ENCODE measurements around the gene FKBP2.

FKBP2 gene

GRCh38 chr11:64234647-64235379 is 6.1 kb upstream of the FKBP2 start:
- DNase-seq = peak; percentile 37

DNA sequence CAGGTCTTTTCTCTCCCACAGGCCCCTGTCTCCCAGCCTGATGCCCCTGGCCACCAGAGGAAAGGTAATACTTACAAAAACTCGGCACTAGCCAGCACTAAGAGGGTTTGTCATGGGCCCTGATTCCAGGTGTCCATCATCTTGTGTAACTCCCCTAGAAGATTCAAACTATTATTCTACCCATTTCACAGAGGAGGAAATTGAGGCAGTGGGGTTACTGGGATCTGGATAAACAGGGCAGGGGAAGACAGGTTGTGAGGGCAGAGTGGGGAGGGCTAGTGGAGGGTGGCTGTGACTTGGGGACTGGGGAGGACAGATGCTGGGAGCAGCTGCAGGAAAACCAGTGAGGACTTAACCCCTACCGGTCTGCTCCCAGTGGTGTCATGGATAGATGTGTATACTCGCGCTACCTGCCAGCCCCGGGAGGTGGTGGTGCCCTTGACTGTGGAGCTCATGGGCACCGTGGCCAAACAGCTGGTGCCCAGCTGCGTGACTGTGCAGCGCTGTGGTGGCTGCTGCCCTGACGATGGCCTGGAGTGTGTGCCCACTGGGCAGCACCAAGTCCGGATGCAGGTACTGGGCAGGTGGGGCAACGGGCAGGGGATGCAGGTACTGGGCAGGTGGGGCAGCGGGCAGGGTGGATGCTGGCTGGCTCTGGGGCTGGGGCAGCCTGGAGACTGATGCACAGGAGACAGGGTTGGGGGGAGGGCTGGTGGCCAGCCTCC is 5.3 kb upstream of the FKBP2 start:
- DNase-seq = no peak

DNA sequence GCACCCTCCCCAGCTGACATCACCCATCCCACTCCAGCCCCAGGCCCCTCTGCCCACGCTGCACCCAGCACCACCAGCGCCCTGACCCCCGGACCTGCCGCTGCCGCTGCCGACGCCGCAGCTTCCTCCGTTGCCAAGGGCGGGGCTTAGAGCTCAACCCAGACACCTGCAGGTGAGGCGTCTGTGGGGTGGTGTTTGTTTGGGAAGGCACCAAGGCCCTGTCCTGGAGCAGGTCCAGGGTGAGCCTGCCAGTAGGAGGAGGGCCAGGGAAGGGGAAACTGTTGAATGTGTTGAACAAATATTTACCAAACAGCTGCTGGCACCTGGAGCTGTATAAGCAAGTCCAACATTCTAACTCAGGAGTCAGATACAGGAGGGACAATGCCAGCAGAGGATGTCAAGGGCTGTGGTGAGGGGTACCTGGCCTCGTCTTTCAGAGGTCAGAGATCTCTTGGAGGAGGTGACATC is 3.4 kb upstream of the FKBP2 start:
- DNase-seq = no peak

DNA sequence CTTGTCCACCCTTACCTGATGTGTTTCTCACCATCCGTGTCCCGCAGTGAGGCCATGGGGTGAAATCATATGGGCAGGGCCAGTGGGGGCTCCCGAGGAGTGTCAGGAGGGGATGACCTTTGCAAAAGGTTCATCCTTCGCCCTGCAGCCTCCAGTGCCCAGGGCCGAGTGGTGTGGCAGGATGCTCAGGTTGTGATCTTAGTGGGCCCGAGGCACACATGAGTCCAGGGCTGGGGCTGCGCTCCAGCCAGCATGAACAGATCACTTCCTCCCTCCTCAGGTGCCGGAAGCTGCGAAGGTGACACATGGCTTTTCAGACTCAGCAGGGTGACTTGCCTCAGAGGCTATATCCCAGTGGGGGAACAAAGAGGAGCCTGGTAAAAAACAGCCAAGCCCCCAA is 2.8 kb upstream of the FKBP2 start:
- DNase-seq = no peak

DNA sequence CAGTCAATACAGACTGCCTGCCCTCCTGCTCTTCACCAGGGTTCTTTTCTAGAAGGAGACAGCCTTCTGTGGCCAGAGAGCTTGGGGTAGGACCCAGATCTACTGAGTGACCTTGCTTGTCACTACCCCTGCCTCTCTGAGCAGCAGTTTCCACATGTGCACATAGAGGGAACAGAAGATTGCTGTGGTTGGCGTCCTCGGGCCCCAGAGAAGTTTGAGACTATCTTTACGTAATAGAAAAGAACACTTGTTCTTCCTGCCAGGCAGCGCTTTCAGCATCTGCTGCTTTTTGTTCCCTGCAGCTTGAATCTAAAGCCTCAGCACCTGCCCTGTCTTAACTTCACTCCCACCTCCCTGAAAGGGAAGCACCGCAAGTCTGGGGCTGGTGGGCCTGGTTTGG is 1.9 kb upstream of the FKBP2 start:
- no peak for DNase-seq

DNA sequence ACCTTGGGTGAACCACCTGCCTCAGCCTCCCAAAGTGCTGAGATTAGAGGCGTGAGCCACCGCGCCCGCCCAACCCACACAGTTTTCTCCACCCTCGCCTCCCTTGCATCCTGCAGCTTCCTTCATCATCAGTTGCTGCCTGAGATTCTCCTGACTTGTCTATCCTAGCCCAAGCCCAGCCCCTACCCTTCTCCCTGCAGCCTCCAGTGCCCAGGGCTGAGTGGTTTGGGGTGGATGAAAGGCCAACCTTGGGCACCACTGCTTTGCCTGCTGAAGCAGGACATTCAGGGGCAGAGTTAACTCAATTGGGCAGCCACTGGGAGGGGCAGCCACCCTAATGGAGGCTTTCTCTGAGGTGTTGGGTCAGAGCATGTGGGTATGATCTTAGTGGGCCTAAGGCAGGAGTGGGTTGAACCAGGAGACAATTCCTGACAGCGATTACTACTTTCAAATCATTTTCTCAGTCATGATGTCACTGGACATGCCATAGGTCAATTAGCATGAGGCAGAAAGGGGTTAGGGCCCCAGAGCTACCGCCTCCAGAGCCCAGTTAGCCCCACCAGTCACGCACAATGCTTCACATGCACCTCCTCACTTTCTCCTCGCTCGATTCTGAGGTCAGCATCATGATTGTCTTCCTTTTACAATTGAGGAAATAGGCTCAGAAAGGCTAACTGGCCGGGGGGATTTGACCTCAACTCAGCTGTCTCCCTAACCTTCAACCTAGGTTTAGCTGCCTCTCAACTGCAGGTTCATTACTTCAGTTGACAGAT is 1.0 kb upstream of the FKBP2 start:
- DNase-seq = no peak

DNA sequence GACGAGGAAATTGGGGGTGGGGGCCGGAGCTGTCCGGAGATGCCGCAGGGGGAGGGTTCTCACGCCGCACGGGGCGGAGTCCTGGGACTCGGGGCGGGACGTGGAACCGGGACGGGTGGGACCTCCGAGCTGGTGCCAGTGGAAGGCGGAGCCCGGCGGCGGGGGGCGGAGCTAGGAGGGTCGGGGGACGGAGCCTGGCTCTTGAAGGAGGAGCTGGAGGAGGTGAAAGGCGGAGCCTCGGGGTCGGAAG is 271 bp downstream of the FKBP2 start:
- DNase-seq = peak; percentile 99

DNA sequence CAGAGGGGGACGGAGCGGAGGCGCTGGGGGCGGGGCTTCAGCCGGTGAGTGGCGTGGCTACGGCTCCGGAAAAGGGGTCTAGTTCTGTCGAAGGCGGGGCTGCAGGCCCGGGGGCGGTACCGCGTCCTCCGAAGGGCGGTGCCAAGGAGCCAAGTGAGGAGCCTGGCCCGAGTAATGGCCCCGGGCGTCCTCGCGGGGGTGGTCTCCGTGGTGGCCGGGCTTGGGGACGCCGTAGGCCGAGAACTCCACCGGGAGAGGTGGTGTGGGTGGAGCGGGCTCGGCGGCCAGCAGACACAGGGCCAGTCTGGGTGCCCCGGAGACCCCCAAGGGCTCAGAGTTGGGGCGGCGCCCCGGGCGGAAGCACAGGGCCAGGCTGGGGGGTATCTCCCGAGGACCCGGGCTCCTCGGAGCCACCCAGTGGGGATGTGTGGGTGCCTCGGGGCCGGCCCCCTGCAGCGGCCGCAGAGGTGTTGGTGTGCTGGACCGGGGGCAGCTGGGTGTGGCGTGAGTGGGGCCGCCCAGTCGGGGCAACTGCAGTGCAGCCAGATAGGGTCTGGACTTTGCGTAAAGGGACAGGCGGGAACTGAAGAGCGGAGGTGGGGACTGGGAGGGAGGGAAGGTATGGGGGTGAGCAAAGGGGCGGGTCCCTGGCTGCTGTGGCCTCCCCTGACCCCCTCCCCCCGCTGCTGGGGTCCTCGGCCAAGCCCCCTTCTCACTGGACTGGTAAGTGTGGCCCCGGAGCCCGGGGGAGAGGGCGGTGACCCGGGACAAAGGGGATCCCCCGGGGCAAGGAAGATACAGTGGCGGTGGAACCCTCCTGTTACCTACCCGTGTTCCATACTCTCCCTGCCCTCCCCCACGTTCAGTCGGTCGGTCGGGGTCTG is 838 bp downstream of the FKBP2 start:
- peak; percentile 71 for DNase-seq

- DNase-seq = peak; percentile 21
These were observed 2.5 kb downstream of the FKBP2 start for GRCh38 chr11:64243236-64243854.

DNA sequence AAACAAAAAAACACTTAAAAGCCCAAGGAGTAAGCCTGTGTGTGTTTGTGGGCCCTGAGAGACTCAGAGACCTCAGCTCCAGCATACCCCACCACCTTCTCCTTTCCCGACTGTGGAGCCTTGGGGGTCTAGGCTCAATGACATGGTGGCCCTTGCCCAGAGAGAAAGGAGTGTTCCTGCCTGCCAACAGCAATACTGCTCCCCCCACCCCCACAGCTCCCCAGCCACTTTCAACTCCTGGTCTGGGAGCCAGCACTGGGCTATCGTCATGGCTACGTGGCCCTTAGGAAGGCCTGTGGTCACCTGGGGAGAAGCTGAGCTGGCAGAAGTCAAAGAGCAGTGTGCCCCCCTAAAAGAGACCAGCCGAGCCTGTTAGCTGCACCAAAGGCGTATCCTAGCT is 3.2 kb downstream of the FKBP2 start:
- DNase-seq = no peak

- no peak for DNase-seq
These were observed 4.1 kb downstream of the FKBP2 start for GRCh38 chr11:64244966-64245365.

GRCh38 chr11:64245401-64245796 is 4.5 kb downstream of the FKBP2 start:
- peak; percentile 52 for DNase-seq

DNA sequence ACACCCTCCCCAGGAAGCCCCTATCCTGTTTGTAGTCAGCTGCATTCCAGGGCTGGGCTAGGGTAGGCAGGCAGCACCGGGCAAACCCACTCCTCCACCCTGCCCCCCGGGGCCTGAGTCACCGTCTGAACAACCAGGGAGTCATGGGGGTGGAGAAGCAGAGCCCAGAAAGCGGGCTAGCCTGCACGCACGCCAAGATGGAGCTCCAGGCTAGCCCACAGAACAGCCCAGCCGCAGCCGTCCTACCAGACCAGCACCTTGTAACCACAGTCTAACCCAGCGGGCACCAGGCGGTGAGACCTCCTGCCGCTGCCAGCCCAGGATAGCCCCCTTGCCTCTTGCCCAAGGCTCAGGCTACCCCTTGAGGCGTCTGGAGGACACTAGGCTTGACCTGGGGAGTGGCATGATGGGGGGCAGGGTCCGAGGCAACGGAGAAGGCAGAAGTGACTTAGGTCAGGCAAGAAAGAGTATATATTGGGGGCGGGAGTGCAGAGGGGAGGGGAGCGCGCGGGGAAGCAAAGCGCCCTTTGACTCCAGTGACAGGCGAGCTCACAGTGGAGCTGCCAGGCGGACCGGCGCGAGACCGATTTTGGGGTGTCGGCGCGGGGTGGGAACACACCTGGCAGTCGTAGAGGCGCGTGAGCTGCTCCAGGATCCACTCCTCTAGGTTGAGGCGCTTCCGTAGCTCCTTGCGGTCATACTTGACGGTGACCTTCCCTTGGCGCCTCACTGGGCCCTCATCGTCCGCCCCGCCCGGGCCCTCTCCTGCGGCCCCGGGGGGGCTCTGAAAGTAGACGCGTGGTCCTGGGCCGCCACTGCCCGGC is 5.1 kb downstream of the FKBP2 start:
- DNase-seq = peak; percentile 98

- DNase-seq = peak; percentile 17
These were observed 5.7 kb downstream of the FKBP2 start for GRCh38 chr11:64246621-64246870.

- peak; percentile 86 for DNase-seq
These were observed 6.2 kb downstream of the FKBP2 start, which contains the start of gene PPP1R14B for GRCh38 chr11:64246871-64247728. Gene PPP1R14B (minus strand): TSS chr11:64246943. CDS start chr11:64246673, 270 bp downstream.

- no peak for DNase-seq
These were observed 7.0 kb downstream of the FKBP2 start for GRCh38 chr11:64247729-64248531.

DNA sequence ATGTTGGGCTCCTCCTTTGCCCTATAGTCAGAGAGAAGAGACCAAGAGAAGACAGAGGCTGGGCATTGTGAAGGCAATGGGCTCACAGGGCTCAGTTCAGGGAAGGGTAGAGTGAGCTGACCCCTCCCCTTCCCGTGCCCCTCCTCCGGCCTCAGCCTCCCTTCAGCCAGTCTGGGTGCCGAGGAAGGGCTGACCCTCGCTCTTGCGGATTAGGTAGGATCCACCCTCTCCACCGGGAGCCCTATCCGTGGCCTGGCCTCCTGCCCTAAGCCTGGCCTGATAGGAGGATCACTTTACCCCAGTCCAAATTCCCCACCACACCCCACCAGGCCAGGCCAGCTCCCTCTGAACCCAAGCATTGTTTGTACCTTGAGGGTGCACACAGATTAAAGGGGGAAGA is 7.7 kb downstream of the FKBP2 start:
- no peak for DNase-seq

DNA sequence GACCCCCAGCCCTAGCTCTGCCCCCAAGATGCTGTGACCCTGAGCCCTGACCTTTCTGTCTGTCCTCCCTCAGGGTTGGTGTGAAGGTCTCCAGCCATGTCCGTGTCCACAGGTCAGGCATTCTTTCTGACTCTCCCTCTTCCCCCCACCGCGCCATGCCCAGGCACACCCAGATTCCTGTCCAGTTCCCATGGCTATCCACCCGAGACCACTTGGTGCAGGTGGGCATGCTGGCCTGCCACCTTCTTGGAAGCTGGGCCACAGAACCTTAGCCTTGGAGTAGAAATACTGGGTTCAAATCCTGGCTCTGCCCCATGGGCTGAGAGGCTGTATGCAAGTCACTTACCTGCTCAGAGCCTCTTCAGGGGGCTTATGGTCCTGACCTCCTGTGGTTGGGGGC is 8.1 kb downstream of the FKBP2 start:
- no peak for DNase-seq

DNA sequence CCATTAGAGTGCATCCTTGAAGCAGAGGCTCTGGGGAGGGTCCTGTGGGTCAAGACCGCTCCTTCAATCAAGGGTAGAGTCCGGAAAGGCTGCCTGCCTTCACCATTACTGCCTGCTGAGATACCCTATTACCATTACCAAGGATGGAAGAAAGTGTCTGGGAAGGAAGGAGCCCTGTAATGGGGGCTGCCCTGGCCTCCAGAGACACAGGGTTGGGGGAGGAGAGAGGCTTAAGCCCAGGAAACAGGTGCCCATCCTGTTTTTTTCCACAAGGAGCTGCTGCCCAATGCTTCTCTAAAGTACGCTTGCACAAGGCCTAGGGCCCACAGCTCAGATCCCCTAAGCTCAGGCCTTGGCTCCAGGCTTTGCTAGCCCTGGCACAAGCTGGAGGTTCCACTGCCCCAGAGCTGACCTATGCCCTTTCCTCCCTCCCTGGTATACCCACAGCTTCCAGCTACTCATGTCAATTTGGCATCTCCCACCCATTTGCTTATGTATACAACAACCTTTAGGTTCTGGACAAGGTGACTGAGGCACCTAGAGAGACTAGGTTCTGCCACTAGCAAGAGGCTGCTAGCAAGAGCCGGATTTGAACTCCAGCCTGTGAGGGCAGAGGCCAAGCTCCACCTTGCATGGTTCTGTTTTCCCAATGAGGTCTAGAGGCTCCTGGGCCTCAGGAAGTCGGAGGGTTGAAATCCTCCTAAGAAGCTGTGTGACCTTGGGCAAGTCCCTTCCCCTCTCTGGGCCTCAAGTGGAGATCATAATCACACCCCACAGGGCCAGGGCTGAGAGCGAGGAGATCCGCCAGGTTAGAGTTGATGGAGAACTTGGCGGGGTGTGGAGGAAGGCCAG is 8.9 kb downstream of the FKBP2 start:
- no peak for DNase-seq
